Limb (tissue), 2 donors: ENCODE measurements around the gene HAUS5.
"Not testable (repeated sequence)": the region's sequence is repeated elsewhere in the genome, so short reads cannot be mapped to it uniquely, and the experiment has no call there.

Experiments
- DNase-seq, 2 donors: peaks; one replicate each; pipeline ENCODE4 v3.0.0-alpha.2; 2016; ENCODE audit errors: extremely low spot score in 2 of 2

HAUS5 gene

DNA sequence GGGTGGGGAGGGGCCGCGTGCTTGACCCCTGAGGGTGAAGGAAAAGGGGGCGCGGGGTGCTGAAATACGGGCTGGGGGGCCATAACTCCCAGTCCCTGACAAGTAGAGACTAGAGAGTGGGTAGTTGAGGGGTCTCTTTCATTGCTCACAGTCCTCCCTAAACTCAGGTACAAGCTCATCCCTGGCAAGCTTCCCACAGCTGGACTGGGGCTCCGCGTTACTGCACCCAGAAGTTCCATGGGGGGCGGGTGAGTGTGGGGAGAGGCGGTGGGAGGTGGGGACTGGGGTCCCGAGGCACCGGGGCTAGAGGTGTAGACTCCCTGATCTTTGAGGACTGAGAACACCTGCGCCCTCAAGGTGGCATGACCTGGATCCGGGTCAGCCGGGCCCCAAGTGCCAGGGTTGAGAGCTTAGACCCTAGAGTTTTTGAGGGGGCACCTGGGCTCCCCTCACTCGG is 30.3 kb downstream of the HAUS5 start:
- DNase-seq = no peak

DNA sequence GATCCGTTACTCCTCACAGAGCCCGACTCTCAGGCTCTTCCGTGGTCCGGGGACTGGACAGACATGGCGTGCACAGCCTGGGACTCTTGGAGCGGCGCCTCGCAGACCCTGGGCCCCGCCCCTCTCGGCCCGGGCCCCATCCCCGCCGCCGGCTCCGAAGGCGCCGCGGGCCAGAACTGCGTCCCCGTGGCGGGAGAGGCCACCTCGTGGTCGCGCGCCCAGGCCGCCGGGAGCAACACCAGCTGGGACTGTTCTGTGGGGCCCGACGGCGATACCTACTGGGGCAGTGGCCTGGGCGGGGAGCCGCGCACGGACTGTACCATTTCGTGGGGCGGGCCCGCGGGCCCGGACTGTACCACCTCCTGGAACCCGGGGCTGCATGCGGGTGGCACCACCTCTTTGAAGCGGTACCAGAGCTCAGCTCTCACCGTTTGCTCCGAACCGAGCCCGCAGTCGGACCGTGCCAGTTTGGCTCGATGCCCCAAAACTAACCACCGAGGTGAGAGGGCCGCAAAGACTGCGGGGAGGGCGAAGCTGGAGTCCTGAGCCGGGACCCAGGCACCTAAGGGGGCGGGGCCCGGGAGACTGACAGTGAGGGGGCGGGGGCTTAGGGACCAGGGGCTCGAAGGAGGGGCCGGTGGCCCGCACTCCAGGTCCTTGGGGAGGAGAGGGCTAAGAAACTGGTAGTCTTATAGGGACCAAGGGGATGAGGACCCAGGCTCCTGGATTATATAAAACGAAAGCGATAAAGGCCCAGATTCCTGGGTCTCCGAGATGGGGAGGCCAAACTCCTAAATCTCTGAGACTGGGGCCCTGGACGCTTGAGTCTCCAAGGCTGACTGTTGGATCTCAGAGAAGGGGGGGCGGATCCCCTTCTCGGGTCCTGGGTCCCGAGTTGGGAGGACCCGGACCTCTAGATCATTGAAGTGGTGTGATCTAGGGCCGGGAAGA is 31.0 kb downstream of the HAUS5 start:
- peak; percentile 84 to 90 for DNase-seq

DNA sequence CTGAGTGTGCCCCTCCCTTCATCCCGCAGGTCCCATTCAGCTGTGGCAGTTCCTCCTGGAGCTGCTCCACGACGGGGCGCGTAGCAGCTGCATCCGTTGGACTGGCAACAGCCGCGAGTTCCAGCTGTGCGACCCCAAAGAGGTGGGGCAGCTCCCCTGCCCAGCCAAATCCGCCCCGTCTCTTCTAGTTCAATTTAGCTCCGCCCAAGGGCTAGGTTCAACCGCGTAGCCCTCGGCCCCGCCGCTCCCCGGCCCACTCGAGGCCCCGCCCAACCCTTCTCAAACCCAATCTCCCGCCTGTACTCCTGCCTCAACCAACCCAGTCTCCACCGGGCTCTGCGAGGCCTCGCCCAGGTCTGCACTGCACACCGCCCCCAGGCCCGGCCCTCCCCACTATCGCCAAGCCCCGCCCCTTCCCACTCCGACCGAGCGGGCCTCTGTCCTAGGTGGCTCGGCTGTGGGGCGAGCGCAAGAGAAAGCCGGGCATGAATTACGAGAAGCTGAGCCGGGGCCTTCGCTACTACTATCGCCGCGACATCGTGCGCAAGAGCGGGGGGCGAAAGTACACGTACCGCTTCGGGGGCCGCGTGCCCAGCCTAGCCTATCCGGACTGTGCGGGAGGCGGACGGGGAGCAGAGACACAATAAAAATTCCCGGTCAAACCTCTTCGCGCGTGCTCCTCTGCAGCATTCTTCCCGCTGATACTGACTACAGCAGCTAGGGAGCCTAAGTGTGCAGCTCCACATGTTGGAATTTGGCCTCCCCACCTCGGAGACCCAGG is 31.9 kb downstream of the HAUS5 start:
- DNase-seq = peak; percentile 92 to 94

DNA sequence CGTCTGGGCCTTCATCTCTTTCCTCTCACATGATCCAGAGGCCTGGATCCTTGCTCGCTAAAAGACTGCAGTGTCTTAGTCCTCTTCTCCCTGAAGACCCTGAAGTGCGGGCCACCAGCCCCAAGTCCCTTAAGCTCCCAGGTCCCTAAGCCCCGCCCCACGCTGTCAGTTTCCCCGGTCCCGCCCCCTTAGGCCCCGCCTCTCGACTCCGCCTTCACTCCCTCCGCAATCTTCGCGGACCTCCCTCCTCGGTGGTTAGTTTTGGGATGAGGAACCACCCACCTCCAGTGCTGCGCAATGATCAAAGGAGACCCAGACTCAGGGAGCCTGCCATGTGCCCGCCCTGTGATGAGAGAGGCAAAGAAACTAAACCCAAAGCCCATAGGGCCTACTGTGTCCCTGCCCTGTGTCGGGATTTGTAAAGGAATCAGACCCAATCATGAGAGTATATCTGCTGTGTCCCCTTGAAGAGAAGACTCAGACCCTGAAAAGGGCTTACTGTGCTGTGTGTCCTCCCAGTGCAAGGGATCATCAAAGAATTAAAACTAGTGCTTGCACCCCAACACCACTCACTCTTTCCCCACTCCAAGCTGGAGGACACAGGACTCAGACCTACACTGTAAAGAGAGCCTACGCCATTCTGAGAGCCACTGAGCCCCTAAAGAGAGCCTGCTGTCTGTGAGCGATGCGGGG is 32.6 kb downstream of the HAUS5 start:
- DNase-seq = peak; percentile 51 to 84

DNA sequence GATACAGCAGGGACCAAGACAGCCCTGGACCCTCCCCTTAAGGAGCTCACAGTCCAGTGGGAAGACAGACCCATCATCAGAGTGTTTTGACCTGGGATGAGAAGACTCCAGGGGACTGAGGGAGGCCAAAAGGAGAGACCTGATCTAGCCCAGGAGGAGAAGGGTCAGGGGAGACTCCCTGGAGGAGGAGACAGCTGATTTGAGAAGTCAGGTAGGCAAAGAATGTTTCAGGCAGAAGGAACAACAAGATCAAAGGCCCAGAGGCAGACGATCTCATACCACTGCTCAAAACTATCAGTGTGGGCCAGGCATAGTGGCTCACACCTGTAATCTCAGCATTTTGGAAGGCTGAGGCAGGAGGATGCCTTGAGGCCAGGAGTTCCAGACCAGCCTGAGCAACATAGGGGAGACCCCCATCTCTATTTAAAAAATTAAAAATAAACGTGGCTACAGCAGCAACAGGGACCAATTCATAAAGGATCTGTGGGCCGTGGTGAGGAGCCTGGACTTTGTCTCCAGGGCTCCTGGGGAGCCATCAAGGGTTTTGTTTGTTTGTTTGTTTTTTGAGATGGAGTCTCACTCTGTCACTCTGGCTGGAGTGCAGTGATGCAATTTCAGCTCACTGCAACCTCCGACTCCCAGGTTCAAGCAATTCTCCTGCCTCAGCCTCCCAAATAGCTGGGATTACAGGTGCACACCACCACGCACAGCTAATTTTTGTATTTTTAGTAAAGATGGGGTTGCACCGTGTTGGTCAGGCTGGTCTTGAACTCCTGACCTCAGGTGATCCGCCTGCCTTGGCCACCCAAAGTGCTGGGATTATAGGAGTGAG is 33.4 kb downstream of the HAUS5 start:
- no peak for DNase-seq

DNA sequence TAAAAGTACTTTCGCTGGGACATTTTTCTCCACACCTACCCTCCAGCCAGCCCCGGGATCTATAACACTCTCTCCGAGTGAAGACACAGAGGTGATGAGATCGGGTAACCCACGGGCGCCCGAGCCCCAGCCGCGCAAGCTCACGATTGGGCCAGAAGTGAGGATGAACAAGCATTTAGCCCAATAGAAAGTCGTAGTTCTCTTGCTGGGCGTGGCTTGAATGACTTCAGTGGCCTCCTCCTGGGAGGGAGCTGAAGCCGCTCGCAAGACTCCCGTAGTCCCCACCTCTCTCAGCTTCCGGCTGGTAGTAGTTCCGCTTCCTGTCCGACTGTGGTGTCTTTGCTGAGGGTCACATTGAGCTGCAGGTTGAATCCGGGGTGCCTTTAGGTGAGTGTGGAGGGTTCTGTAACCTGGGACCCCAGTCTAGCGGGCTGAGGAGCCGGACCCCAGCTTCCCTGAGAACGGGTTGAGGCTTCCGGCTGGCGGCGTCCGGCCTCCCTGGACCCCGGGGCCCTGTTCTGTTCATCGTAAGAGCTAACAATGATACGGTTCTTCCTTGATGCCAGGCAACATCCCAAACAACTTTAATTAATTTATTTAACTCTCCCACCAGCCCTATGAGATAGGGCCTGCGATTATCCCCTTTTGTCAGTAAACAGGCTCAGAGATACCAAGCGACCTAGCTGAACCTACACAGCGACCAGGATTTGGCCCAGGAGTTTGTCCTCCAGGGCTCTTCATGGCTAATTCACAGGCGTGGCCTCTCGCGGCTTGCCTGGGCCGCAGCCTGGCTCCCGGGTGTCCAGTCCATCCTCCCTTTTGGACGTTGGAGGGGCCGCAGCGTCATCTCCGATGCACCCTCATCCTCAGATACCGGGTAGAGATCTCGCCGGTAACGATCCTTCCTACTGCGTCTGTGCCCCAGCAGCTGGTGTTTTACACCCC is 35.8 kb downstream of the HAUS5 start, which contains the start of gene COX6B1:
TSS of gene COX6B1 (plus strand) at position 307 of the 945 bp plus-strand sequence. CDS start 2,921 bp downstream, outside the sequence.
- DNase-seq = peak; percentile 90 to 98

DNA sequence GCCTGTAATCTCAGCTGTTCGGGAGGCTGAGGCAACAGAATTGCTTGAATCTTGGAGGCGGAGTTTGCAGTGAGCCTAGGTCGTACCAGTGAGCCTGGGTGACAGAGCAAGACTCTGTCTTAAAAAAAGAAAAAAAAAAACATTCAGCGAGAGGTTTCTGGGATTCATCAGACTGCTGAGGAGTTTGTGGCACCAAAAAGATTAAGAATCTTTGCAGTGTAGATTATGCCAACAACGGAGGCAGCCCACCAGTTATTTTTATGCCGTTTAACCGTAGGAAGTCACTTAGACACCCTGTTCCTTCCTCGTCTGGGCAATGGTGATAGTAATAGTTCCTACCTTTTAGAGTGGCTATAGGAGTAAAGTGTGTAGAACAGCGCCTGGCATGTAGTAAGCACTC is 38.0 kb downstream of the HAUS5 start:
- no peak for DNase-seq

DNA sequence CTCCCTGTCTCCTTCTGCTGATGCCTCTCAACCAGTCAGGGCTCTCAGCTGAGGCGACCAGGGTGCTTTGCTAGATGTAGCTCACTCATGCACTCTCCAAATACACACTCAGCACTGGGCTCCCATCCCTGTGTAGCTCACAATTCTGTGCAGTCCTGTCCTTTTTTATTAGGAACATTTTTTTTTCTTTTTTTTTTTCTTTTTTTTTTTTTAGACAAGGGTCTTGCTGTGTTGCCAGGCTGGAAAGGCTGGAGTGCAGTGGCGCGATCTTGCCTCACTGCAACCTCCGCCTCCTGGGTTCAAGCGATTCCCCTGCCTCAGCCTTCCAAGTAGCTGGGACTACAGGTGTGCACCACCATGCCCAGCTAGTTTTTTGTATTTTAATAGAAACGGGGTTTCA is 42.3 kb downstream of the HAUS5 start:
- DNase-seq = not testable (repeated sequence)

DNA sequence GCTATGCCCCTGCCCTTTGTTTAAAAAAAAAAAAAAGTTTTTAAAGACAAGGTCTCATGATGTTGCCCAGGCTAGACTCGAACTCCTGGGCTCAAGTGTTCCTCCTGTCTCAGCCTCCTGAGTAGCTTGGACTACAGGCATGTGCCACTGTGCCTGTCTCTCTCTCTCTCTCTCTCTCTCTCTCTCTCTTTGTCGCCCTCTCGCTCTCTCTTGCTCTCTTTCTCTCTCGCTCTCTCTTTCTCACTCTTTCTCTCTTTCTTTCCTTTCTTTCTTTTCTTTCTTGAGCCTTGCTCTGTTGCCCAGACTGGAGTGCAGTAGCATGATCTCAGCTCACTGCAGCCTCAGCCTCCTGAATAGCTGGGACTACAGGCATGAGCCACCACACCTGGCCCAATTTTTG is 43.1 kb downstream of the HAUS5 start:
- DNase-seq = no peak

DNA sequence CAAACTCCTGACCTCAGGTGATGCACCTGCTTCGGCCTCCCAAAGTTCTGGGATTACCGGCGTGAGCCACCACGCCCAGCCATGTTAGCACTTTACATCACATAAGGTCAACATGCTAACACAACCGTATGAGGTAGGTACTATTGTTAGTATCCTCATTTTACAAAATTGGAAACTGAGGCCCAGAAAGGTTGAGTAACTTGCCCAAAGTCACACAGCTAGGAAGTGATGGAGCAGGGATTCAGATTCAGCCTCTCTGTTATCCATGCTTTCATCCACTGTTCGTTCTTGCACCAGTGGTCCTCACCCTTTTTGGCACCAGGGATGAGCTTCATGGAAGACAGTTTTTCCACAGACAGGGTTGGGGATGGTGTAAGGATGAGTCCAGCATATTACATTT is 44.2 kb downstream of the HAUS5 start:
- no peak for DNase-seq

DNA sequence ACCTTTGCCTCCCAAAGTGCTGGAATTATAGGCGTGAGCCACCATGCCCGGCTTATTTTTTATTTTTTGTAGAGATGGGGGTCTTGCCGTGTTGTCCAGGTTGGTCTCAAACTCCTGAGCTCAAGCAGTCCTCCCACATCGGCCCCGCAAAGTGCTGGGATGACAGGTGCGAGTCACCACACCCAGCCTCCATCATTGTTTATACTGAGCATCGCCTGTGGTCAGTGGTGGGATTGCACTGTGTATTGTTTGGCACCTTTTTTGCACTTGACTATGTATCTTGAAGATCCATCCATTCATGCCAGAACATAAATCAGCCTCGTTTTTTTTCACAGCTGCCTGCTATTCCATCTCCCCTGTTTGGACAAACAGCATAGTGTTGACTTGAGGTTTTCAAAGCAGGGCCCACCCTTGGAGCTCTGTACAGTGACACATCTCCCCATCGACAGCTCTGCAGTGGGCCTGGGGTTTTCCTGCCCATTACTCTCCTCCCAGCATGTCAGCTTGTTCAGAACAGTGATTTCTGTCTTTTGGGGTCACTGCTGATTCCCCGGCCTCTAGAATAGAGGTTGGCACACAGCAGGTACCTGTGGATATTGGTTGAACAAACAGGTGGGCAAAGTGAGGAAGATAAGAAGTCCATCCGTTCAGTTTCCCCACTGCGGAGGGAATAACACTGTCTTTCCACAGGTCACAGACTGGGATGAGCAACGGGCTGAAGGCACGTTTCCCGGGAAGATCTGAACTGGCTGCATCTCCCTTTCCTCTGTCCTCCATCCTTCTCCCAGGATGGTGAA is 45.6 kb downstream of the HAUS5 start:
- DNase-seq = no peak

DNA sequence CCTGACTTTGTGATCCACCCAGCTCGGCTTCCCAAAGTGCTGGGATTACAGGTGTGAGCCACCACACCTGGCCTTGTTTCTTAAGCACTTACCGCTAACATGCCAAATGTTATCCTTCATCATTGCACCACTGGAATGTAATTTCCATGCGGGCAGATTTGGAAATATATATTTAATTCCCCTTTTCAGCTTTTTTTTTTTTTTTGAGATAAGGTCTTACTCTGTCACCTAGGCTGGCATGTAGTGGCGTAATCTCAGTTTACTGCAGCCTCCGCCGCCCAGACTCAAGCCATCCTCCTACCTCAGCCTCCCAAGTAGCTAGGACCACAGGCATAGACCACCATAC is 49.4 kb downstream of the HAUS5 start:
- no peak for DNase-seq

DNA sequence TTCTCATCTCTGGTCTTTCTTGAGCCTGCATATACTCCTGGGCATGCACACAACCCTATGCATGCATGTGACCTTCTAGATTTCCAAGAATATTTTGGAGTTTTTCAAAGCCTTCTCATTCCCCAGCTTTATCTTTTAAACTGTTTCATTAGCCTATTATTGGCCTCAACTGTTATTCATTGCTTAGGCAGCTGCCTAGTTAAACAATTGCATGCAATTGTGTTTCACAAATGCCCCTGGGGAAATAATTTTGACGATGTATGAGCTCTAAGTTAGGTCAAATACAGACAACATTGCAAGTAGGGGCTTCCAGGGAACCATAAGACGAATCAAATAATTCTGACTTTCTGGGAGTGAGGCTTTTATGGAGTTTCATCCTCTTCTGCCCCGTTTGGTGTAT is 51.4 kb downstream of the HAUS5 start:
- no peak for DNase-seq

DNA sequence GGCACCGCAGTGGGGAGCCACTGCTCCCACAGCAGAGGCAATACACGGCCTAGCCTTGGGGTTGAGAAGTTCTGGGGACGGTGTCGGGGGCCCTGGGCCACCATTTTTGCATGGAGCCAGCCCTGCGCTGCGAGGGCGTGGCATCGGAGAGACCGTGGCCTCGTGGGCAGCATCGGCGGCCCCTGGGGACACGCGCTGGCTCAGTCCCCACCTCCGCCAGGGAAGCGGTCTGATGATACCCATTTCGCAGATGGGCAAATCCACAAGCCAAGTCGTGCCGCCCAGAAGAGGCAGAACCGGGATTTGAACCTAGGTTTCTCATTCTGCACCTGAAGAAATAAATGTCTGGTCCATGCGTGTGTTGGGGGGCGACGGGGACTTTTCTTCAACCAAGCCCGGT is 52.6 kb downstream of the HAUS5 start:
- no peak for DNase-seq

DNA sequence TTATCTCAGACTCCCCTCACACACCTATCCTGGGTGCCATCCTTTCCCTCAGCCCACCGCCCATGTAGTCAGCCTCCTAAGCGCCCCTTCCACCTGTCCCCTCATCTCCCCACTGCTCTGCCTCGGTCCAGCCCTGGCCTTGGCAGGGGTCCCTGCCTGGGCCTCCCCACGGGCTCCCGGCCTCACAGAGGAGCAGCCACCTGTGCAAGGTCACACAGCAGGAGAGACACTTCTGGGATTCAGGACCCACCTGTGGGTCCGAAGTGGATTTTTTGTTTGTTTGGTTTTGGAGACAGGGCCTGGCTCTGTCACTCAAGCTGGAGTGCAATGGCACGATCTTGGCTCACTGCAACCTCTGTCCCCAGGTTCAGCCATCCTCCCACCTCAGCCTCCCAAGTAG is 53.1 kb downstream of the HAUS5 start:
- no peak for DNase-seq

DNA sequence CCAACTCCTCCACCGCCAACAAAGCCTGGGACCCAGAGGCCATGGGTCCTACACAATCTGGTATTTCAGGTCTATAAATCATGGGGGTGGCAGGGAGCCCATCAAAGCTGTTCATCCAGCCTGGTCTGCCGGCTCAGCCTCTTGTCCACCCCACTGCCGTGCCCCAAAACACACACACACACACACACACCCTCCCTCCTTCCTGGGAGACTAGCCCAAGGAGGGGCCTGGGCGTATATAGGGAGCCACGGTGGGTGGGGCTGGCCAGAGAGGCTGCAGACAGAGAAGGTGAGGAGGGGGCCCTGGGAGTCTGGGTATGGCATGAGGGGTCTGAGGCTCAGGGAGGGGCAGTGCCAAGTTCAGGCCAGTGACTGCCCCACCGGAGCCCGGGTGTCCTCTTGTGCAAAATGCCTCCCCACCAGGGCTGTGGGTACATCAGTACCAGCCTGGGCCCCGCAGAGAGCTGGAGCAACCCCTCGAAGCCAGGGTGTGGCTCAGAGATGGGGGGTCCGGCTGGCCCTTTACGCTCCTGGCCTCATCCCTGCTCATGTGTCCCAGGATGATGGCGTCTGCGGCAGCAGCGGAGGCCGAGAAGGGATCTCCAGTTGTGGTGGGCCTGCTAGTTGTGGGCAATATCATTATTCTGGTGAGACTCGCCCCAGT is 53.8 kb downstream of the HAUS5 start, which contains the start of gene UPK1A:
TSS of gene UPK1A (plus strand) at position 267 of the 663 bp plus-strand sequence. CDS start at position 563, 296 bp downstream.
- no peak for DNase-seq

DNA sequence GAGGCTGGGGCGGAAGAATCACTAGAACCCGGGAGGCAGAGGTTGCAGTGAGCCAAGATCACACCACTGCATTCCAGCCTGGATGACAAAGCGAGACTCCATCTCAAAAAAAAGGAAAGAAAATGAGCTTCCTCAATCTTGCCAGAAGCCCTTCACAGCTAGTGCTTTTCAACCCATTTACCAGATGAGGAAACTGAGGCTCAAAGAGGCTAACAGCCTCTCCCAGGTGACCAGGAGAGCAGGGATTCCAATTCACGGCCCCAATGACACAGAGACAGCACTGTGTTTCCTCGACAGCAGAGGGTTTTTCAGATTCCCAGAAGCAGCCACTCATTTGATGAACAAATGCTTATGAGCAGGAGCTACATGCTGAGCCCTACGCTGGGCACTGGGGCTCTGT is 57.0 kb downstream of the HAUS5 start:
- DNase-seq = no peak

DNA sequence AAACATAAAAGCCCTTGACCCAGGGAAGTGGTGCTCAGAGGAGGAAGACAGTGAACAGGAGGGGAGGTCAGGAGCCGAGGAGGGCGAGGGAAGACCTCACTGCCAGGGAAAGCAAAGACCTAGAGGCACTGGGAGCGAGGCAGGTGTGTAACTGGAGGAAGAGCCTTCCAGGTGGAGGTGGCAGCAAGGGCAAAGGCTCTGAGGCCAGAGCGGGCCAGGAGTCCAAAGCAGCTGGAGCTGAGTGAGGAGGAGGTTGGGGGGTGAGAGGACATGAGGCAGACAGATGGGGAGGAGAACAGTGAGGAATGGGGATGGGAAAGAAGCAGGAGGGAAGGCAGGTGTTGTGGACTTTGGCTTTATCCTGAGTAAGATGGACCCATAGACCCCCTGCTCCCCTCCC is 57.4 kb downstream of the HAUS5 start:
- no peak for DNase-seq
